B cell (primary cell): ENCODE results near the gene ATP4B.

ENCODE experiments used
- CTCF ChIP-seq: fragments of 200-600 bp; IDR thresholded peaks from one replicate; pipeline ENCODE4 v1.8.0; 2022; ENCODE audit warnings: antibody characterized with exemption, mild to moderate bottlenecking
- EZH2 ChIP-seq: IDR thresholded peaks from 2 replicates; pipeline ENCODE4 v1.6.1; 2012; ENCODE audit warnings: borderline replicate concordance, low read depth, mild to moderate bottlenecking, moderate library complexity, low read length; ENCODE audit not compliant: insufficient read depth, poor library complexity, severe bottlenecking

GRCh38 chr13:113620036-113620796, 37.8 kb downstream of the ATP4B start:
- no peak for TF ChIP-seq CTCF
- no peak for TF ChIP-seq EZH2
